Suprapubic skin (tissue), 3 donors: ENCODE measurements around the gene WNT3.

Source experiments
- CTCF ChIP-seq, 2 donors: fragments of 200-600 bp in 1 of 2; fragments of 450-650 bp in 1 of 2; sonication (generic) in 1 of 2; IDR thresholded peaks; one replicate each; pipeline ENCODE4 v1.5.1; 2016 to 2019; ENCODE audit warnings: antibody characterized with exemption in 2 of 2, mild to moderate bottlenecking in 1 of 2, moderate library complexity in 1 of 2
- POLR2AphosphoS5 ChIP-seq, 3 donors: sonication (generic); formaldehyde crosslinking; IDR thresholded peaks; one replicate each; pipeline ENCODE4 v1.6.1; 2017; ENCODE audit warnings: antibody characterized with exemption in 3 of 3

DNA sequence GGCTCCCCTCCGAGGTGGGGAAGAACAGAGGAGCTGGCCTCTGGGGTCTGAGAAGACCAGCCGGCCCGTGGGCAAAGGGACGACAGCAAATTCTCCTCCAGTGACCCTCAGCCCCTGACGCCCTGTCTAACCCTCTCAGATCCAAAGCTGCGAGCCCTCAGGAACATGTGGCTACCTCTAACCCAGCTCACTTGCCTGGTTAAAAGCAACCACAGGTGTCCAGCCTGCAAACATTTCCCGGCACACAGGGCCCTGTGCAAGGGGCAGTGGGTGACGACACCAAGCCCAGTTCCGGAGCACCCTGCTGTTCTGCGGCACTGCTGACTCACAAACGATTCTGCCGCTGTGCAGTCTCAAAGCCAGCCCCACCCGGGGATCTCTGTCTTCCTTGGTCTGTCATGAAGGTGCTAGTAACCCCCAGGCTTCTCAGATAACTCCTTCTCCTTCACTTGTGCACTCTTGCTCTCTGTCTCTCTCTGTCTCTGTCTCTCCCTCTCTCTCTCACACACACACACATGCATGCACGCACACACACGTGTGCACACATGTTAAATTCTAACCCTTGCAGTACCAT, 23.0 kb downstream of the WNT3 start:
- TF ChIP-seq CTCF (IDR thresholded peaks at IDR 0.05) (no peak), POLR2AphosphoS5 (IDR thresholded peaks at IDR 0.05) (no peak)
